B cell (primary cell): ENCODE measurements around the gene NVL. TPM values are rescaled to one million over a fixed set of nuclear protein-coding genes. Genes with fewer than 3 reads are reported as not detected.
A peak's percentile ranks its signal among the peaks of the same experiment; 100 is the strongest.

Source experiments
- ATAC-seq: fragments of 200-7000 bp; cut with Tn5 transposase; one replicate; pipeline ENCODE4 v1.10.0; 2021; ENCODE audit warnings: low read depth, mild to moderate bottlenecking, moderate number of reproducible peaks, moderate library complexity
- CTCF ChIA-PET: fragments of 350-600 bp; sonication (Branson Sonifier 250); formaldehyde crosslinking; loops from one replicate; lab custom pipeline; 2021; ENCODE audit warnings: antibody characterized with exemption, inconsistent platforms; lab: Charles Lee
- POLR2A ChIA-PET: fragments of 350-600 bp; sonication (Branson Sonifier 250); formaldehyde crosslinking; loops from one replicate; lab custom pipeline; 2021; ENCODE audit warnings: antibody characterized with exemption; lab: Charles Lee
- DNase-seq: peaks from one replicate; pipeline ENCODE4 v3.0.0; 2013
- H2AFZ ChIP-seq: 2 replicates; pipeline ENCODE4 v1.6.1; 2012; ENCODE audit warnings: mild to moderate bottlenecking, low read depth, low read length; ENCODE audit not compliant: insufficient read depth, poor library complexity, severe bottlenecking
- H3K27ac ChIP-seq, 2 donors: 1 replicate in 1 of 2; 2 replicates in 1 of 2; pipeline ENCODE4 v1.5.1; 2012 to 2013; ENCODE audit warnings: low read length in 2 of 2, mild to moderate bottlenecking in 2 of 2, moderate library complexity in 1 of 2
- H3K27me3 ChIP-seq, 4 experiments: fragments of 200-600 bp in 1 of 4; sonication (generic) in 1 of 4; replicated peaks in 1 of 4; 1 replicate in 2 of 4; 2 replicates in 2 of 4; pipeline versions ENCODE4 v1.6.1 to v1.7.0; 2013 to 2016; ENCODE audit warnings: low read length in 3 of 4, mild to moderate bottlenecking in 2 of 4, mixed read lengths in 1 of 4, moderate library complexity in 1 of 4; ENCODE audit not compliant: insufficient read depth in 4 of 4, control insufficient read depth in 3 of 4; ENCODE audit errors: control extremely low read depth in 1 of 4
- H3K36me3 ChIP-seq, 2 experiments: replicated peaks in 1 of 2; 1 replicate in 1 of 2; 2 replicates in 1 of 2; pipeline versions ENCODE4 v1.6.1 to v1.7.1; 2013; ENCODE audit warnings: low read length in 1 of 2; ENCODE audit not compliant: insufficient read depth in 2 of 2, control insufficient read depth in 1 of 2; ENCODE audit errors: control extremely low read depth in 1 of 2, extremely low read depth in 1 of 2
- H3K4me1 ChIP-seq, 2 donors: fragments of 200-600 bp in 1 of 2; sonication (generic) in 1 of 2; 1 replicate in 1 of 2; 2 replicates in 1 of 2; pipeline versions ENCODE4 v1.5.1 to v1.6.1; 2013 to 2017; ENCODE audit warnings: low read length in 2 of 2; ENCODE audit not compliant: control insufficient read depth in 2 of 2, insufficient read depth in 2 of 2
- H3K4me2 ChIP-seq: replicated peaks from 2 replicates; pipeline ENCODE3; 2012; ENCODE audit warnings: mild to moderate bottlenecking, low read depth, low read length; ENCODE audit not compliant: poor library complexity, severe bottlenecking
- H3K4me3 ChIP-seq, 5 experiments: fragments of 200-600 bp in 1 of 5; sonication (generic) in 1 of 5; 1 replicate in 3 of 5; 2 replicates in 2 of 5; pipeline versions ENCODE4 v1.5.1 to v1.7.0; 2011 to 2016; ENCODE audit warnings: low read length in 4 of 5, mild to moderate bottlenecking in 4 of 5, low read depth in 2 of 5, control low read depth in 1 of 5, moderate library complexity in 1 of 5; ENCODE audit not compliant: insufficient read depth in 1 of 5; ENCODE audit errors: control extremely low read depth in 1 of 5, extremely low read depth in 1 of 5
- H3K79me2 ChIP-seq: fragments of 200-600 bp; sonication (generic); one replicate; pipeline ENCODE4 v1.6.0; 2016; ENCODE audit warnings: low read length; ENCODE audit not compliant: control insufficient read depth, insufficient read depth
- H3K9ac ChIP-seq: fragments of 200-600 bp; sonication (generic); 2 replicates; pipeline ENCODE4 v1.6.1; 2017; ENCODE audit warnings: mild to moderate bottlenecking, low read length, moderate library complexity
- H3K9me3 ChIP-seq, 3 donors: one replicate each; pipeline versions ENCODE4 v1.6.1 to v1.7.1; 2013; ENCODE audit warnings: low read length in 2 of 3; ENCODE audit not compliant: control insufficient read depth in 2 of 3, insufficient read depth in 1 of 3; ENCODE audit errors: control extremely low read depth in 1 of 3
- H4K20me1 ChIP-seq: 2 replicates; pipeline ENCODE4 v1.6.0; 2012; ENCODE audit warnings: mild to moderate bottlenecking, low read length; ENCODE audit not compliant: insufficient read depth, control insufficient read depth, poor library complexity, severe bottlenecking
- H3K27ac Mint-ChIP-seq: one replicate; pipeline ENCODE4 v1.8.0; 2021; ENCODE audit warnings: mixed read lengths
- H3K27me3 Mint-ChIP-seq: one replicate; pipeline ENCODE4 v1.8.0; 2021; ENCODE audit warnings: mixed read lengths
- H3K4me1 Mint-ChIP-seq: one replicate; pipeline ENCODE4 v1.8.0; 2021; ENCODE audit warnings: mixed read lengths
- H3K4me3 Mint-ChIP-seq: one replicate; pipeline ENCODE4 v1.8.0; 2021; ENCODE audit warnings: mixed read lengths
- H3K9me3 Mint-ChIP-seq: one replicate; pipeline ENCODE4 v1.8.0; 2022; ENCODE audit warnings: mixed read lengths; ENCODE audit not compliant: insufficient read depth
- EZH2 ChIP-seq: IDR thresholded peaks from 2 replicates; pipeline ENCODE4 v1.6.1; 2012; ENCODE audit warnings: borderline replicate concordance, low read depth, mild to moderate bottlenecking, moderate library complexity, low read length; ENCODE audit not compliant: insufficient read depth, poor library complexity, severe bottlenecking
- WGBS: methylation state at CpG from one replicate; pipeline ENCODE4 v1.1.5; 2013; ENCODE audit warnings: missing lambda C conversion rate; ENCODE audit not compliant: insufficient coverage; 5-methylcytosine and 5-hydroxymethylcytosine counted together
- intact Hi-C: fragments of 100-400 bp; cut with micrococcal nuclease; formaldehyde crosslinking; loops from one replicate; pipeline ENCODE4 v1.10.0; 2022
- polyA plus RNA-seq: library from polyadenylated mRNA; depleted of rRNA; stranded (reverse); fragments of >200 nt; gene quantifications from 2 replicates; pipeline ENCODE4 v1.2.3, GENCODE V29; 2012
- total RNA-seq, 2 donors: library from RNA; stranded (reverse); fragments of 120-200 nt in 1 of 2; gene quantifications; 1 replicate in 1 of 2; 2 replicates in 1 of 2; pipeline versions ENCODE4 v1.2.3 to v1.2.4, GENCODE V29; 2013 to 2022
- TF ChIP-seq, protein P1 (sequence below): fragments of 200-600 bp; IDR thresholded peaks from one replicate; pipeline ENCODE4 v1.8.0; 2022; ENCODE audit warnings: antibody characterized with exemption, mild to moderate bottlenecking

NVL gene
- total and polyA plus RNA-seq, 2 donors (not counting 1 experiment from before 2014, with no cell fraction given) = 28.1 to 45.5 TPM

GRCh38 chr1:224183591-224184312, 146.2 kb downstream of the NVL start:
- Mint-ChIP-seq H3K27me3 (no peaks in the 10 kb centered on the region), H3K27ac (peak overlapping the region; percentile 94), H3K4me3 (peak overlapping the region; percentile 93), H3K4me1 (peaks cover 41% of the 10 kb centered on the region), H3K9me3 (no peaks in the 10 kb centered on the region)
- ATAC-seq = peak; percentile 48
- H3K27ac ChIP-seq = peak overlapping the region; percentile 90 to 99
- H2AFZ ChIP-seq = peak overlapping the region; percentile 74
- WGBS = 1% methylated on average over 46 of the region's 53 CpGs
- H3K27me3 ChIP-seq = no peaks in the 10 kb centered on the region
- H3K79me2 ChIP-seq = peaks cover 57% of the 10 kb centered on the region
- no peak for TF ChIP-seq EZH2
- TF ChIP-seq, protein P1, sequence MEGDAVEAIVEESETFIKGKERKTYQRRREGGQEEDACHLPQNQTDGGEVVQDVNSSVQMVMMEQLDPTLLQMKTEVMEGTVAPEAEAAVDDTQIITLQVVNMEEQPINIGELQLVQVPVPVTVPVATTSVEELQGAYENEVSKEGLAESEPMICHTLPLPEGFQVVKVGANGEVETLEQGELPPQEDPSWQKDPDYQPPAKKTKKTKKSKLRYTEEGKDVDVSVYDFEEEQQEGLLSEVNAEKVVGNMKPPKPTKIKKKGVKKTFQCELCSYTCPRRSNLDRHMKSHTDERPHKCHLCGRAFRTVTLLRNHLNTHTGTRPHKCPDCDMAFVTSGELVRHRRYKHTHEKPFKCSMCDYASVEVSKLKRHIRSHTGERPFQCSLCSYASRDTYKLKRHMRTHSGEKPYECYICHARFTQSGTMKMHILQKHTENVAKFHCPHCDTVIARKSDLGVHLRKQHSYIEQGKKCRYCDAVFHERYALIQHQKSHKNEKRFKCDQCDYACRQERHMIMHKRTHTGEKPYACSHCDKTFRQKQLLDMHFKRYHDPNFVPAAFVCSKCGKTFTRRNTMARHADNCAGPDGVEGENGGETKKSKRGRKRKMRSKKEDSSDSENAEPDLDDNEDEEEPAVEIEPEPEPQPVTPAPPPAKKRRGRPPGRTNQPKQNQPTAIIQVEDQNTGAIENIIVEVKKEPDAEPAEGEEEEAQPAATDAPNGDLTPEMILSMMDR = no peak
- H3K9me3 ChIP-seq = peaks cover 0 to 6% (median 0%) of the 10 kb centered on the region in 3 donors
- H3K4me2 ChIP-seq = peak overlapping the region; percentile 78
- peak overlapping the region; percentile 58 to 83 (median 81) for H3K4me3 ChIP-seq
- peaks cover 45 to 51% of the 10 kb centered on the region in 2 donors for H3K4me1 ChIP-seq
- intact Hi-C loops = loop anchor here (1.0 to 5.0 kb wide), 9 partner anchors 15 to 339 kb away; partner anchors contain the start of genes CNIH4, NVL, TP53BP2 and WDR26
- peak overlapping the region; percentile 79 for H3K9ac ChIP-seq
- ChIA-PET CTCF (interaction anchor here (1.0 to 2.7 kb wide), 6 partner anchors 9 to 150 kb away, joined by 3 to 20 read pairs (median 4); no protein-coding TSS in a partner anchor), POLR2A (interaction anchor here (1.0 to 3.4 kb wide), 6 partner anchors 15 to 146 kb away, joined by 3 to 21 read pairs (median 9); partner anchors contain the start of gene NVL)
- peaks cover 0 to 1% of the 10 kb centered on the region in 2 experiments for H3K36me3 ChIP-seq
- peak; percentile 86 for DNase-seq
- peaks cover 46% of the 10 kb centered on the region for H4K20me1 ChIP-seq
